GM21367 (cell line): ENCODE measurements around the gene RBMS1.

Experiments used
- ATAC-seq: cut with Tn5 transposase; IDR thresholded peaks from one replicate; pipeline ENCODE4 v1.9.1; 2021; ENCODE audit not compliant: unreplicated experiment

Gene RBMS1

DNA sequence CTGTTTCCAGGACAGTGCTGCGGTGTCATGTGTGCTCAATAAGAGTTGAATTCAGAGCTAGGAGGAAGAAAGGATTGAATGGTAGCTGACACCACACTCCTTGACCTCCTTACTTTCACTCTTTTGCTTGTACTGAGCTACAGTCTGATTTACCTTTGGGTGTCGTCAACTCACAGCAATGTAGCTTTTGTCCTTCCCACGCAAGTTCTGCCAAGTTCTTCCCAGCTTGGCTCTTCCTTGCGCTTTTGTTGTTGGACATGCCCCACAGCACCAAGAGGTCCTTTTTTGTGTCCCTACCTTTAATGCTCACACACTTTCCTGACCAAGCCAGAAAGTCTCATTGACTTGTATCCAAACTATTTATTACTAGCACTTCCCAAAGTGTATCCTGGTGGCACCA lies 255.2 kb downstream of the RBMS1 start:
- no peak for ATAC-seq

DNA sequence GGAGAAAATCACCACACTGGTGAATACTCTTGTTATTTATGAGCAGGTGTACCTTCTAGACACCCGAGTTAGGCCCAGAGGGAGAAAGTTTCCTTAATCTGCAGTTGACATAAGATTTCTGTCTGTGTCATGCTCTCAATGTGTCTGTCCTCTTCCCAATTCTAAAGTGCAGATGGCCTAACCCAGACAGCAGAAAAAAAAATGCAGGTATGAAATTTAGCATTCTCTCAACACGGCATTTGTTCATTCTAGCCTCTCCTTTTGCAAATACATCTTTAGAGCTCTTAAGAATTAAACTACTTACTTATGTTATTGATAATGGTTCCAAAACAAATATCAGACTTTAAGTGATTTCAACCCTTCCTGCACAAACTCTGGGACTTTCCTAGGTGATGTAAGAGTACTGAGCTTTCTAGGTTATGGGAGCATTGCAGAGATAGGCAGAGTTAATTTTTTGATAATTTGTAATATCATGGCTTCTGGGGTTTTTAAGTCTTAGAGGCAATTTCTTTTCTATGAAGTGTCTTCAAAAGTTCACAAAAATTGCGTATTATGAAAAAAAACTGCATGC lies 260.6 kb downstream of the RBMS1 start:
- ATAC-seq = no peak

DNA sequence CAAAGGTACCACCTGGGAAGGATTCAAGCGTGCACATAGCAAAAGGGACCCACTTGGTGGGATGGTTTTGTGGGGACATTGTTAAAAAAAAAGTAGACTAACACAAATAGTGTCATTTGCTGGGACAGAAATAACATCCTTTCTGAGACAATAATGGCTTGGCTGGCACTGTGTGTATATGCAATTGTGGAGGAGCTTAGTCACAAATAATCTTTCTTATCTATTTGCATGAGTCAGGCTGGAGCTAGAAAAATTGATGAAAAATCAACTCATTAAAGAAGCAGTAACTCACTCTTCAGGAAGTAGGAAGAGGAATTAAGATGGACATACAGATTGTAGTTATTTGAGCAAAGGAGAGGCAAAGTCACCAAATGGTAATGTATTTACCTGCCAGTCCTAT lies 264.0 kb downstream of the RBMS1 start:
- no peak for ATAC-seq

DNA sequence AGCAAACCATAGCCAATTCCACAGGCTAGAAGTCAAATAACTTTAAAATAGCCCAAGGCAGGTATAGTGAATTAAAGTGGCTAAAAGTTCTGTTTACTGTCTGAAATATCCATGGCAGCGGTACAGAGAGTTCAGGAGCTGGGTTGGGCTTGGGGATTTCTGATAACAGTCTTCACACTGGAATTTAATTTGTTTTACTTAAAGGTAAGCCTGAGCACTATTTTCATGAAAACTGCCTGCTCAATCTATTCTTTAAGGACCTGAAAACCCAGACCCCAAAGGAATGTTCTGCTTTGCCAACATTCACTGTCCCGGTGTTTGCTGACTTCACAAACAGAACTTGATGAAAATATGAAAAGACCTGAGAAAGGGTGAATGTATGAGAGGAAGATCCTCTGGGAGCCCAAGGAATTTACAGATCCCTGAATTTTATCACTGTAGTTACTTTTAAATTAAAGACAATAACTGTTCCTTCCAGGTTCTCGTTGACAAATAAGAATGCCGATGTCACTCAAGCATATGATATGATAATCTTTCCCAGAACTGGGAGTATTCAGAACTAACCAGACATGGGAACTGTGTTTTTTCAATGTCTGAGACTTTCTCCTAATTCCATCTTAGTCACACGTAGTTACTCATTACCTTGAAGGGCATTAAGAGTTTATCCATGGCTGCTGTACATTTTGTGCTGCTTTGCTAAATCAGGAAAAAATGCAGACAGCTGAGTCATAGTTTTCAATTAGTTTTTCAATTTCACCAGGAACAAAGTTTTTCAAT lies 265.3 kb downstream of the RBMS1 start:
- no peak for ATAC-seq

DNA sequence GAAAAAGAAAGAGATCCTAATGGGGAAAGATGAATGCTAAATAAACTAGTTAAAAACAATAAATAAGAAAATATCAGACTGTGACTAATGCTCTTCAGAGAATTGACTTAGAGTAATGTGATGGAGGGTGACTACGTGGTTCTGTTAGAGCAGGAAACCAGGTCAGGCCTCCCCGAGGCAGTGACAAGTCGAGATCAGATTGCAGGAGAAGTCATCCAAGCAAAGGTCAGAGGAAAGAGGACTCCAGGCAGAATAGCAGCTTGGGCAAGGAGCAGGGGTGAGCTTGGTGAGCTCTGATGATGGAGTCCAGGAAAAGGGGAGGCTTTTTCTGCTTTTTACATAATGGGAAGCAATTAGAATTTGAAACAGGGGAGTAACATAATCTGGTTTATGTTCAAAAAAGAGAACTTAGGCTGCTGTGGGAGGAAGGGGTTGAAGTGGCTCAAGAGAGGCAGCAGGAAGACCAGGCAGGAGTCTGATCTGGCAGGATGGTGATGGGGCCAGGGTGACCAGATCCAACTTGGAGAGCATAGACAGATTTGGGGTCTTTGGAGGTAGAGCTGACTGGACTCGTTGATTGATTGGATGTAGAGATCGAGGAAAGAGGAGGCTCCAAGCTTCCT lies 266.2 kb downstream of the RBMS1 start:
- no peak for ATAC-seq

DNA sequence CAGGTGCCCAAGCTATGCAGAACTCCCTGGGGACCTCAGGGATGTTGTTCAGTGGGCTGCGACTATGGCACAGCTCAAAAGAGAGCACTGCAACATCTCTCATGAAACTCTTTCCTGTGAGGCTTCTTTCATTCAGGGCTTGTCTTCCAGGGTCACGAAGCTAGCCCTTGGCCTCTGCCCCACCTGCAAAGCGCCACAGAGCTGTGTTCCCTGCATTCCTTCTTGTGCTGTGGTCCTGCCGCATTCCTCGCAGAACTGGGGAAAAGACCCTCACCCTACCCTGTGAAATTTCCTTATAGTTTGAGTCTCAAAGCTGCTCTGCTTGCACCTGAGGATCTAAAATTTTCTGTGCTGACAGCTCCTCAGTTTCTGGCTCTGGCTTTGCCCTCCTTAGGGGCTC lies 267.2 kb downstream of the RBMS1 start:
- ATAC-seq = no peak

DNA sequence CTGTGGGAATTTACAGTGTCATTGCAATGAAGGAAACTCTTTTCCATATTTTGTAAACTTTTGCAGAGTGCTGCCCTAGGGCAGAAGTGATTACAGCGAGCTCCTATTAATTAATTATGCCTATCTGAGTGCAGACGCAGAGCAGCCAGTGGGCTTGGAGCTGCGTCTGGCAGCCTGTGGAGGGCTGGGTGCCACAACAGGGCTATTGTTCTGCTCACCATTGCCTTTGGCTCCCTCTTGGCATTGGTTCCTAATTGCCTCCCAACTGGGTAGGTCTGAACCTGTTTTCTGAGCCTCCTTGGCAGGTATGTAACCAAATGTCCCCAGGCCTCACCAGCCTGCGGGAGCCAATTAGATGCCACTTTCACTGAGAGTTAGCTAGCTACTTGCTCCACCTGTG lies 267.9 kb downstream of the RBMS1 start:
- ATAC-seq = no peak

DNA sequence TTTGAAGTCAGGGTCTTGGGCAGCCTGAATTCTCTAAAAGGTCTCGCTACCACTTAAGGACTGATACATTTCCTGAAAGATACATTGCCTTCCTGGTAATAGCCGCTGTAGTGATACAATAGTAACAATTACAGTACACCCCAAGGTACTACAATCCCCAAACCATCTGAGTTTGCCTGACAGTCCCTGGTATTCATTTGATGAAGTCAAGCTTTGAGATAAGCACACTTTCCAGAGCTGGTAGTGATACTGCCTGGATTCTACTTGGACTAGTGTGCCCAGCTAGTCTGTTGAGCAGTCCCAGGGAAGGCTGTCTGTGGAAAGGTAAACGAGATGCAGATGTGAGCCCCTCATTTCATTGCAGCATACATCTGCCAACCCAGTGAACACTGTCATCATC lies 269.1 kb downstream of the RBMS1 start:
- ATAC-seq = peak; percentile 18

DNA sequence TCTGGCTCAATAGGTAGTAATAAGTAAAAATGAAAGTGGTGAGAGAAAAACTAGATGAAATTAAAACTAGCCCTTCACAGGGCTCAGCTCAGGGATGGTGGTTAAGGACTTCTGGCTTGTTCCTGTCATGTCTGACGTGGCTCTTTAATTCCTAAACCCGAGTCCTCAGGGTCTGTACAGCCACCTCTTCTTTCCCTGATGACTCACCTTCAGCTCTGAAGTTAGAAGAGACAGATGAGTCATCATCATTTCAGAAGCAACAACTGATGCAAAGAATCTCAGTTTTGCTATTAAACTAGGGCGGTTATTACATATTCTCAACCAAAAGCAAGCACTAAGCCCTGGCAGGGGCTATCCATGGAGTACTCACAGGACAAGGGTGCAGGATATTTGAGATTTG lies 269.5 kb downstream of the RBMS1 start:
- ATAC-seq = peak; percentile 92

DNA sequence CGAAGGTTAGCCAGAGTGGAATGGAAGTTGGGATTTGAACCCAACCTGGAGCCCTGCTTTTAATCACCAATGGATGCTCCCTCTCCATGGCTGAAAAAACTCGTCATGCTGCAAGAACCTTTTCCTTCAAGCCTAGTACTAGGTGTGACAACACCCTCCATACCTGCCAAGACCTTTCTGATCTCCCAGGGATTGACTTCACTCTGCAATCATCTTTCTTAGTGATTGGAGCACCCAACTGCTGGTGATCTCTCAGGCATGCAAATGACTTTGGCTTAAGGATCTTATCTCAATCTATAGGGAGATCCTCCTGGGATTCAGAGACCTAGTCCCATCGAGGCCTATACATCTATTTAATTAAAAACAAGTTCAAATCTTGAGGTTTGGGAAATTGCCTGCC lies 270.0 kb downstream of the RBMS1 start:
- ATAC-seq = no peak

DNA sequence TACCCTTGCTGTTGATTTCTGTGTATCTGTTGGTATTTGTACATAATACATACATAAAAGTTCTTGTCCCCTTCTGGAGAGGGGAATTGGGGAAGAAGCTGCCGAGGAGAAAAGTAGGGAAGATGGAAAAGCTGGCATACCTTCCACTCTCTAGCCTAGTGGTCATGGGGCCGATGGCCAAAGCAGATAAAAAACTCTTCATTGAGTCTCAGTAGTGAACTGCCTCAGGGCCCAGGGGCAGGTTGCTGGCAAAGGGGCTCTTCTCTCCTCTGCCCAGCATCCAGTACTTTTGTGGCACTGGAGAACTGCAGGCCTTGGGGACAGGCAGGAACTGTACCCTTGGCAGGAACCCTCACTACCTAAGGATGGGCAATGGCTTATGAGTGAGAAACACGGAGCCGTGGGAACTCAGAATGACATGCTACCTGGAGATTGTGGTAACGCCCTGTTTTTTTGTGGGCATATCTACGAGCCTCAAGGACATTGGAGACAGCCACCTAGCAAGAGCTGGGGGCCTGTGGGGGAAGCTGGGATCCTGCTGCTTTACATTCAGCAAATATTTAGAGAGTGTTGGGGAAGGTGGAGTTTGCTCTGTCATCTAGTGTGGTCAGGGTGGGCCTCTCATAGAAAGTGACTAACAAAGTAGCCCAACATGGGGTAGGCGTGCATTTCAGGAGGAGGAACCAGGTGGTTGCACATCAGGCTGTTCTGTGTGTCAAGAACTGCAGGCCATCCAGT lies 270.9 kb downstream of the RBMS1 start:
- no peak for ATAC-seq
